H1 (cell line): ENCODE data around the gene VPS41. TPM values are rescaled to one million over a fixed set of nuclear protein-coding genes. Genes with fewer than 3 reads are reported as not detected.

Source experiments
- CTBP2 ChIP-seq: IDR thresholded peaks from 2 replicates; pipeline ENCODE4 v1.7.0; 2011; ENCODE audit warnings: borderline replicate concordance, mild to moderate bottlenecking, moderate library complexity, mixed read lengths, low read length; ENCODE audit not compliant: insufficient read depth, insufficient read length
- EZH2 ChIP-seq: fragments of 200-600 bp; sonication (generic); IDR thresholded peaks from 2 replicates; pipeline ENCODE4 v1.7.1; 2012; ENCODE audit warnings: low read depth, mild to moderate bottlenecking, moderate library complexity, low read length, inconsistent platforms; ENCODE audit not compliant: severe bottlenecking
- SUZ12 ChIP-seq: fragments of 200-600 bp; sonication (generic); IDR thresholded peaks from 2 replicates; pipeline ENCODE4 v1.6.1; 2012; ENCODE audit warnings: mild to moderate bottlenecking, inconsistent platforms, low read length, moderate library complexity, mixed read lengths
- polyA plus RNA-seq, 7 experiments: library from polyadenylated mRNA; depleted of rRNA in 3 of 7; stranded (reverse) in 5 of 7; unstranded in 2 of 7; fragments of >200 nt in 5 of 7; fragments of 200-250 nt in 2 of 7; gene quantifications; 1 replicate in 5 of 7; 2 replicates in 1 of 7; 4 replicates in 1 of 7; pipeline versions ENCODE4 v1.2.1 to v1.2.3, GENCODE V29; 2011 to 2013; ENCODE audit warnings: missing spikeins in 2 of 7, mixed read lengths in 2 of 7
- total RNA-seq: library from RNA; stranded (reverse); fragmentation: NEBNext Ultra II Directional; extraction: Animal tissue kit (Norgen Biotek cat#: 25700); gene quantifications from 2 replicates; pipeline ENCODE4 v1.2.1, GENCODE V29; 2021
- TF ChIP-seq, protein P1 (sequence below): IDR thresholded peaks from 2 replicates; pipeline ENCODE4 v1.6.1; 2011; ENCODE audit warnings: low read length, improper control_type of control experiment

Gene VPS41
- total and polyA plus RNA-seq, 2 of the 8 experiments (the other 6 are each of a cell fraction or from before 2014, with no cell fraction given) = 10.7 to 63.3 TPM

GRCh38 chr7:38716397-38716796 is 192.6 kb downstream of the VPS41 start (continued):
- TF ChIP-seq CTBP2 = no peak
- TF ChIP-seq SUZ12 = no peak
- TF ChIP-seq, protein P1, sequence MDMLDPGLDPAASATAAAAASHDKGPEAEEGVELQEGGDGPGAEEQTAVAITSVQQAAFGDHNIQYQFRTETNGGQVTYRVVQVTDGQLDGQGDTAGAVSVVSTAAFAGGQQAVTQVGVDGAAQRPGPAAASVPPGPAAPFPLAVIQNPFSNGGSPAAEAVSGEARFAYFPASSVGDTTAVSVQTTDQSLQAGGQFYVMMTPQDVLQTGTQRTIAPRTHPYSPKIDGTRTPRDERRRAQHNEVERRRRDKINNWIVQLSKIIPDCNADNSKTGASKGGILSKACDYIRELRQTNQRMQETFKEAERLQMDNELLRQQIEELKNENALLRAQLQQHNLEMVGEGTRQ = no peak
- no peak for TF ChIP-seq EZH2
